WTC11 (cell line): Measurements from ENCODE around the gene RPP30. TPM values are rescaled to one million over a fixed set of nuclear protein-coding genes. Genes with fewer than 3 reads are reported as not detected.

Experiments
- ATAC-seq: fragments of 200-7000 bp; cut with Tn5 transposase; 2 replicates; pipeline ENCODE4 v1.10.0; 2021; ENCODE audit warnings: mild to moderate bottlenecking, moderate library complexity
- CTCF ChIA-PET: fragments of 300-600 bp; sonication (Branson Sonifier 250); formaldehyde crosslinking; loops from one replicate; lab custom pipeline; 2021; ENCODE audit warnings: antibody characterized with exemption; lab: Charles Lee
- POLR2A ChIA-PET: fragments of 350-600 bp; sonication (Branson Sonifier 250); formaldehyde crosslinking; loops from one replicate; lab custom pipeline; 2021; ENCODE audit warnings: antibody characterized with exemption; lab: Charles Lee
- DNase-seq: peaks from one replicate; pipeline ENCODE4 v3.0.0; 2021; ENCODE audit warnings: low spot score
- H3K27ac Mint-ChIP-seq: 2 replicates; pipeline ENCODE4 v1.8.0; 2021; ENCODE audit warnings: mixed read lengths
- H3K27me3 Mint-ChIP-seq: 2 replicates; pipeline ENCODE4 v1.8.0; 2021; ENCODE audit warnings: low read depth, mild to moderate bottlenecking, moderate library complexity, mixed read lengths
- H3K36me3 Mint-ChIP-seq: 2 replicates; pipeline ENCODE4 v1.8.0; 2021; ENCODE audit warnings: mixed read lengths
- H3K4me1 Mint-ChIP-seq: 2 replicates; pipeline ENCODE4 v1.8.0; 2022; ENCODE audit warnings: mixed read lengths
- H3K4me3 Mint-ChIP-seq: 2 replicates; pipeline ENCODE4 v1.8.0; 2021; ENCODE audit warnings: mild to moderate bottlenecking, moderate library complexity, mixed read lengths
- H3K9me3 Mint-ChIP-seq: 2 replicates; pipeline ENCODE4 v1.8.0; 2021; ENCODE audit warnings: mixed read lengths
- FOXP1 ChIP-seq: sonication (generic); formaldehyde crosslinking; IDR thresholded peaks from 2 replicates; pipeline ENCODE4 v1.8.0; 2022; ENCODE audit warnings: missing genetic modification reagents, mild to moderate bottlenecking, moderate library complexity, borderline replicate concordance
- JUN ChIP-seq: sonication (generic); formaldehyde crosslinking; IDR thresholded peaks from 2 replicates; pipeline ENCODE4 v1.8.0; 2023; ENCODE audit warnings: mild to moderate bottlenecking, missing genetic modification reagents
- KAT7 ChIP-seq: sonication (generic); formaldehyde crosslinking; IDR thresholded peaks from 2 replicates; pipeline ENCODE4 v1.8.1; 2023; ENCODE audit warnings: missing genetic modification reagents, mild to moderate bottlenecking, borderline replicate concordance
- MXD4 ChIP-seq: fragments of 250-450 bp; sonication (Bioruptor Pico); IDR thresholded peaks from 2 replicates; pipeline ENCODE4 v1.8.0; 2021; ENCODE audit warnings: mild to moderate bottlenecking, moderate library complexity, borderline replicate concordance
- PRRX2 ChIP-seq: fragments of 250-450 bp; sonication (Bioruptor Pico); IDR thresholded peaks from 2 replicates; pipeline ENCODE4 v1.8.0; 2021; ENCODE audit warnings: mild to moderate bottlenecking
- ZNF138 ChIP-seq: sonication (generic); formaldehyde crosslinking; conservative IDR thresholded peaks from 2 replicates; pipeline ENCODE4 v1.8.1; 2022; ENCODE audit warnings: mild to moderate bottlenecking, moderate library complexity, missing genetic modification reagents
- total RNA-seq: library from RNA; stranded (reverse); gene quantifications from 3 replicates; pipeline ENCODE4 v1.2.3, GENCODE V29; 2021
- TF ChIP-seq, protein P1 (sequence below): sonication (generic); formaldehyde crosslinking; IDR thresholded peaks from 2 replicates; pipeline ENCODE4 v1.8.0; 2022; ENCODE audit warnings: mild to moderate bottlenecking, missing genetic modification reagents
- TF ChIP-seq, protein P2 (sequence below): sonication (generic); formaldehyde crosslinking; IDR thresholded peaks from 2 replicates; pipeline ENCODE4 v1.8.1; 2023; ENCODE audit warnings: mild to moderate bottlenecking, missing genetic modification reagents
- TF ChIP-seq, protein P3 (sequence below): fragments of 250-450 bp; sonication (Bioruptor Pico); IDR thresholded peaks from 2 replicates; pipeline ENCODE4 v1.8.0; 2021; ENCODE audit warnings: mild to moderate bottlenecking
- TF ChIP-seq, protein P4 (sequence below): sonication (generic); formaldehyde crosslinking; IDR thresholded peaks from 2 replicates; pipeline ENCODE4 v1.8.1; 2023; ENCODE audit warnings: mild to moderate bottlenecking, missing genetic modification reagents, moderate library complexity
- TF ChIP-seq, protein P5 (sequence below): sonication (generic); formaldehyde crosslinking; IDR thresholded peaks from 2 replicates; pipeline ENCODE4 v1.8.1; 2022; ENCODE audit warnings: missing genetic modification reagents, borderline replicate concordance
- TF ChIP-seq, protein P6 (sequence below): sonication (generic); formaldehyde crosslinking; IDR thresholded peaks from 2 replicates; pipeline ENCODE4 v1.8.0; 2023; ENCODE audit warnings: missing genetic modification reagents, mild to moderate bottlenecking, borderline replicate concordance

The RPP30 gene
- total RNA-seq, 1 experiment from 2014 or later = 56.4 TPM

DNA sequence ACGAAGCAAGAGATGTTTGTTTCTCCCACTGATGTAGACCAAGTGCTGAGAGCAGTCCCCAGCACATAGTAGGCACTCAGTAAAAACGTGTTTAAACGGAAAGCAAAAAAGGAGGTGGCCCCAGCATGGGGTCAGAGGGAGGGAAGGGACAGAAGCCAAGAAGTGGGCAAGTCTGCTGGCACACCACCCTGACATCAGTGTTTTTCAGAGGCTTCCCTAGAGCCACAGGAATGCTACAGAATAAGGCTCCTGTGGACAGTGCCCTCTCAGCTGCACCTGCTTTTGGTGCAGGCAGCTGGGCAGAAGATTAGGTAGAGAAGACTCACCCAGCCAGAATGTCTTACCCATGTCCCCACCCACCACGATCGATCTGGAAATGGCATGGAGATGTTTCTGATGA lies 57.4 kb downstream of the RPP30 start (continued):
- TF ChIP-seq, protein P1, sequence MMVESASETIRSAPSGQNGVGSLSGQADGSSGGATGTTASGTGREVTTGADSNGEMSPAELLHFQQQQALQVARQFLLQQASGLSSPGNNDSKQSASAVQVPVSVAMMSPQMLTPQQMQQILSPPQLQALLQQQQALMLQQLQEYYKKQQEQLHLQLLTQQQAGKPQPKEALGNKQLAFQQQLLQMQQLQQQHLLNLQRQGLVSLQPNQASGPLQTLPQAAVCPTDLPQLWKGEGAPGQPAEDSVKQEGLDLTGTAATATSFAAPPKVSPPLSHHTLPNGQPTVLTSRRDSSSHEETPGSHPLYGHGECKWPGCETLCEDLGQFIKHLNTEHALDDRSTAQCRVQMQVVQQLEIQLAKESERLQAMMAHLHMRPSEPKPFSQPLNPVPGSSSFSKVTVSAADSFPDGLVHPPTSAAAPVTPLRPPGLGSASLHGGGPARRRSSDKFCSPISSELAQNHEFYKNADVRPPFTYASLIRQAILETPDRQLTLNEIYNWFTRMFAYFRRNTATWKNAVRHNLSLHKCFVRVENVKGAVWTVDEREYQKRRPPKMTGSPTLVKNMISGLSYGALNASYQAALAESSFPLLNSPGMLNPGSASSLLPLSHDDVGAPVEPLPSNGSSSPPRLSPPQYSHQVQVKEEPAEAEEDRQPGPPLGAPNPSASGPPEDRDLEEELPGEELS (CRISPR knock-in tag) = no peak
- TF ChIP-seq, protein P2, sequence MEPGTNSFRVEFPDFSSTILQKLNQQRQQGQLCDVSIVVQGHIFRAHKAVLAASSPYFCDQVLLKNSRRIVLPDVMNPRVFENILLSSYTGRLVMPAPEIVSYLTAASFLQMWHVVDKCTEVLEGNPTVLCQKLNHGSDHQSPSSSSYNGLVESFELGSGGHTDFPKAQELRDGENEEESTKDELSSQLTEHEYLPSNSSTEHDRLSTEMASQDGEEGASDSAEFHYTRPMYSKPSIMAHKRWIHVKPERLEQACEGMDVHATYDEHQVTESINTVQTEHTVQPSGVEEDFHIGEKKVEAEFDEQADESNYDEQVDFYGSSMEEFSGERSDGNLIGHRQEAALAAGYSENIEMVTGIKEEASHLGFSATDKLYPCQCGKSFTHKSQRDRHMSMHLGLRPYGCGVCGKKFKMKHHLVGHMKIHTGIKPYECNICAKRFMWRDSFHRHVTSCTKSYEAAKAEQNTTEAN (CRISPR knock-in tag) = no peak
- no peak for TF ChIP-seq ZNF138 (CRISPR knock-in tag)
- no peak for TF ChIP-seq FOXP1 (CRISPR knock-in tag)
- TF ChIP-seq PRRX2 = no peak
- no peak for TF ChIP-seq KAT7 (CRISPR knock-in tag)
- TF ChIP-seq, protein P3, sequence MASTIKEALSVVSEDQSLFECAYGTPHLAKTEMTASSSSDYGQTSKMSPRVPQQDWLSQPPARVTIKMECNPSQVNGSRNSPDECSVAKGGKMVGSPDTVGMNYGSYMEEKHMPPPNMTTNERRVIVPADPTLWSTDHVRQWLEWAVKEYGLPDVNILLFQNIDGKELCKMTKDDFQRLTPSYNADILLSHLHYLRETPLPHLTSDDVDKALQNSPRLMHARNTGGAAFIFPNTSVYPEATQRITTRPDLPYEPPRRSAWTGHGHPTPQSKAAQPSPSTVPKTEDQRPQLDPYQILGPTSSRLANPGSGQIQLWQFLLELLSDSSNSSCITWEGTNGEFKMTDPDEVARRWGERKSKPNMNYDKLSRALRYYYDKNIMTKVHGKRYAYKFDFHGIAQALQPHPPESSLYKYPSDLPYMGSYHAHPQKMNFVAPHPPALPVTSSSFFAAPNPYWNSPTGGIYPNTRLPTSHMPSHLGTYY (CRISPR knock-in tag) = no peak
- TF ChIP-seq, protein P4, sequence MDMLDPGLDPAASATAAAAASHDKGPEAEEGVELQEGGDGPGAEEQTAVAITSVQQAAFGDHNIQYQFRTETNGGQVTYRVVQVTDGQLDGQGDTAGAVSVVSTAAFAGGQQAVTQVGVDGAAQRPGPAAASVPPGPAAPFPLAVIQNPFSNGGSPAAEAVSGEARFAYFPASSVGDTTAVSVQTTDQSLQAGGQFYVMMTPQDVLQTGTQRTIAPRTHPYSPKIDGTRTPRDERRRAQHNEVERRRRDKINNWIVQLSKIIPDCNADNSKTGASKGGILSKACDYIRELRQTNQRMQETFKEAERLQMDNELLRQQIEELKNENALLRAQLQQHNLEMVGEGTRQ (CRISPR knock-in tag) = no peak

DNA sequence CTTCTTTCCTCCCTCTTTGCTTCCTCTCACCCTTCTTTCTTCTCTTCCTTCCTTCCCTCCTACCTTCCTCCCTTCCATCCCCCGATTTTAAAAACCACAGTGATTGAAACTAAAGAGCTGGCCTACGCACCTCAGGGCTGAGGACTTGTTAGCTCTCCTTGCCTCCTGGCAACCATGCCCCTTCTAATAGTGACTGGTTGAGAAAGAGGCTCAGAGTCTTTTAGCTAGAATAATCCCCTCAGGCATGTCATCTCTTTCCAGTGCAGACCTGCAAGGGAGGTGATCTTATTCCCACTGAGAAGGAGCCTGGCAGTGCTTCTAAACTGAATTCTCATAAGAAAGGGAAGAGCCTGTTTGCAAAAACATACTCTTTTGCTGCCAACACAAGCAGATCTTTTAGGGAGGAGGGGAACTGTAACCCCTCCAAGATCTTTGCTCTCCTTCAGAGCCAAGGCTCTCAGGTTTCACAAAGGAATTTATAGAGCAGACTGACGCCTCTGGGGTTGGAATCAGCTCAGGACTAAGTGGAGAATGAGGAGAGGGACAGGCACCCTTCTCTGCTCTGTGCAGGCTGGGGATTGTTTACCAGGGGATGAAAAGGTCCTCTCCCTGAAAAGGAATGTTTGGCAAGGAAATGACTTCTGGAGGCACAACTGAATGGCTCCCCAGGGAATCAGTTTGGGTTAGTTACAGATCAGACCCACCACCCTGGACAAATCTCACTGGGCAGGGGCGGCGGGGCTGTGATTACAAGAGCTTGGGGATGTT lies 58.5 kb downstream of the RPP30 start:
- ChIA-PET CTCF (interaction anchor here (0.5 to 2.3 kb wide), 5 partner anchors 10 to 368 kb away, joined by 3 to 16 read pairs (median 4); partner anchors contain the start of gene ANKRD1), POLR2A (interaction anchor here (1.0 to 1.1 kb wide), 2 partner anchors 9 to 12 kb away, joined by 3 to 4 read pairs; partner anchors contain the start of gene ANKRD1)
- peak overlapping the region; percentile 46 for H3K4me3 Mint-ChIP-seq
- H3K27ac Mint-ChIP-seq = no peak overlapping the region; the same call in 1 of the 2 replicates
- no peaks in the 10 kb centered on the region for H3K9me3 Mint-ChIP-seq
- H3K4me1 Mint-ChIP-seq = peaks cover 36% of the 10 kb centered on the region
- no peaks in the 10 kb centered on the region for H3K36me3 Mint-ChIP-seq
- ATAC-seq (peak; percentile 79), DNase-seq (no peak)
- no peak for TF ChIP-seq ZNF138 (CRISPR knock-in tag)
- TF ChIP-seq, protein P5, sequence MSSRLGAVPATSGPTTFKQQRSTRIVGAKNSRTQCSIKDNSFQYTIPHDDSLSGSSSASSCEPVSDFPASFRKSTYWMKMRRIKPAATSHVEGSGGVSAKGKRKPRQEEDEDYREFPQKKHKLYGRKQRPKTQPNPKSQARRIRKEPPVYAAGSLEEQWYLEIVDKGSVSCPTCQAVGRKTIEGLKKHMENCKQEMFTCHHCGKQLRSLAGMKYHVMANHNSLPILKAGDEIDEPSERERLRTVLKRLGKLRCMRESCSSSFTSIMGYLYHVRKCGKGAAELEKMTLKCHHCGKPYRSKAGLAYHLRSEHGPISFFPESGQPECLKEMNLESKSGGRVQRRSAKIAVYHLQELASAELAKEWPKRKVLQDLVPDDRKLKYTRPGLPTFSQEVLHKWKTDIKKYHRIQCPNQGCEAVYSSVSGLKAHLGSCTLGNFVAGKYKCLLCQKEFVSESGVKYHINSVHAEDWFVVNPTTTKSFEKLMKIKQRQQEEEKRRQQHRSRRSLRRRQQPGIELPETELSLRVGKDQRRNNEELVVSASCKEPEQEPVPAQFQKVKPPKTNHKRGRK (CRISPR knock-in tag) = peak; percentile 35
- TF ChIP-seq, protein P6, sequence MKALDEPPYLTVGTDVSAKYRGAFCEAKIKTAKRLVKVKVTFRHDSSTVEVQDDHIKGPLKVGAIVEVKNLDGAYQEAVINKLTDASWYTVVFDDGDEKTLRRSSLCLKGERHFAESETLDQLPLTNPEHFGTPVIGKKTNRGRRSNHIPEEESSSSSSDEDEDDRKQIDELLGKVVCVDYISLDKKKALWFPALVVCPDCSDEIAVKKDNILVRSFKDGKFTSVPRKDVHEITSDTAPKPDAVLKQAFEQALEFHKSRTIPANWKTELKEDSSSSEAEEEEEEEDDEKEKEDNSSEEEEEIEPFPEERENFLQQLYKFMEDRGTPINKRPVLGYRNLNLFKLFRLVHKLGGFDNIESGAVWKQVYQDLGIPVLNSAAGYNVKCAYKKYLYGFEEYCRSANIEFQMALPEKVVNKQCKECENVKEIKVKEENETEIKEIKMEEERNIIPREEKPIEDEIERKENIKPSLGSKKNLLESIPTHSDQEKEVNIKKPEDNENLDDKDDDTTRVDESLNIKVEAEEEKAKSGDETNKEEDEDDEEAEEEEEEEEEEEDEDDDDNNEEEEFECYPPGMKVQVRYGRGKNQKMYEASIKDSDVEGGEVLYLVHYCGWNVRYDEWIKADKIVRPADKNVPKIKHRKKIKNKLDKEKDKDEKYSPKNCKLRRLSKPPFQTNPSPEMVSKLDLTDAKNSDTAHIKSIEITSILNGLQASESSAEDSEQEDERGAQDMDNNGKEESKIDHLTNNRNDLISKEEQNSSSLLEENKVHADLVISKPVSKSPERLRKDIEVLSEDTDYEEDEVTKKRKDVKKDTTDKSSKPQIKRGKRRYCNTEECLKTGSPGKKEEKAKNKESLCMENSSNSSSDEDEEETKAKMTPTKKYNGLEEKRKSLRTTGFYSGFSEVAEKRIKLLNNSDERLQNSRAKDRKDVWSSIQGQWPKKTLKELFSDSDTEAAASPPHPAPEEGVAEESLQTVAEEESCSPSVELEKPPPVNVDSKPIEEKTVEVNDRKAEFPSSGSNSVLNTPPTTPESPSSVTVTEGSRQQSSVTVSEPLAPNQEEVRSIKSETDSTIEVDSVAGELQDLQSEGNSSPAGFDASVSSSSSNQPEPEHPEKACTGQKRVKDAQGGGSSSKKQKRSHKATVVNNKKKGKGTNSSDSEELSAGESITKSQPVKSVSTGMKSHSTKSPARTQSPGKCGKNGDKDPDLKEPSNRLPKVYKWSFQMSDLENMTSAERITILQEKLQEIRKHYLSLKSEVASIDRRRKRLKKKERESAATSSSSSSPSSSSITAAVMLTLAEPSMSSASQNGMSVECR (CRISPR knock-in tag) = no peak
- TF ChIP-seq JUN (CRISPR knock-in tag) = no peak
- no peak for TF ChIP-seq MXD4 (CRISPR knock-in tag)
- H3K27me3 Mint-ChIP-seq = peaks cover 100% of the 10 kb centered on the region
